Testis (tissue), 2 donors: ENCODE measurements around the gene FSHR.

Experiments used
- POLR2A ChIP-seq: fragments of 450-650 bp; IDR thresholded peaks from one replicate; pipeline ENCODE4 v1.6.1; 2017; ENCODE audit warnings: antibody characterized with exemption, mild to moderate bottlenecking, moderate library complexity
- TF ChIP-seq, protein P1 (sequence below), 3 experiments: fragments of 450-650 bp in 2 of 3; fragments of 200-600 bp in 1 of 3; sonication (generic) in 1 of 3; IDR thresholded peaks; one replicate each; pipeline ENCODE4 v1.5.1; 2016 to 2019; ENCODE audit warnings: antibody characterized with exemption in 3 of 3, mild to moderate bottlenecking in 2 of 3, moderate library complexity in 1 of 3

DNA sequence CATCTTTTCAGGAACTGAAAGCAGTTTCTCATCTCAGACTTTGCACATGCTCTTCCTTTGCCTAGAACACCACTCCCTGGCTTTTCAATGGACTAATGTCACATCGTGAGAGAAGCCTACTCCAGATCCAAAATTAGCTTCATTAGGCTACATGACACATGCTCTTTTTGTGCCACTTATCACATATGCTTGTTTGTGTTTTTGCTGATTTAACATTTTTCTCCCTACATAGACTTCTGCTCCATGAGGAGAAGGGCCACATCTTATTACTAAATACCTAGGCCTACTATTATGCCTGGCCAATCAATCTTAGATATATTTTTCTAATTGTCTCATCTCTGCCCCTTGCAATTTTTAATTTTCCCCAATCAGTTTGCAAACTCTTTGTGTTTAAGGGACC, 212.4 kb downstream of the FSHR start:
- TF ChIP-seq, protein P1, sequence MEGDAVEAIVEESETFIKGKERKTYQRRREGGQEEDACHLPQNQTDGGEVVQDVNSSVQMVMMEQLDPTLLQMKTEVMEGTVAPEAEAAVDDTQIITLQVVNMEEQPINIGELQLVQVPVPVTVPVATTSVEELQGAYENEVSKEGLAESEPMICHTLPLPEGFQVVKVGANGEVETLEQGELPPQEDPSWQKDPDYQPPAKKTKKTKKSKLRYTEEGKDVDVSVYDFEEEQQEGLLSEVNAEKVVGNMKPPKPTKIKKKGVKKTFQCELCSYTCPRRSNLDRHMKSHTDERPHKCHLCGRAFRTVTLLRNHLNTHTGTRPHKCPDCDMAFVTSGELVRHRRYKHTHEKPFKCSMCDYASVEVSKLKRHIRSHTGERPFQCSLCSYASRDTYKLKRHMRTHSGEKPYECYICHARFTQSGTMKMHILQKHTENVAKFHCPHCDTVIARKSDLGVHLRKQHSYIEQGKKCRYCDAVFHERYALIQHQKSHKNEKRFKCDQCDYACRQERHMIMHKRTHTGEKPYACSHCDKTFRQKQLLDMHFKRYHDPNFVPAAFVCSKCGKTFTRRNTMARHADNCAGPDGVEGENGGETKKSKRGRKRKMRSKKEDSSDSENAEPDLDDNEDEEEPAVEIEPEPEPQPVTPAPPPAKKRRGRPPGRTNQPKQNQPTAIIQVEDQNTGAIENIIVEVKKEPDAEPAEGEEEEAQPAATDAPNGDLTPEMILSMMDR (IDR thresholded peaks at IDR 0.05) = no peak
- no peak for TF ChIP-seq POLR2A
